Measurements from ENCODE around the gene SDC3. TPM values are rescaled to one million over a fixed set of nuclear protein-coding genes. Genes with fewer than 3 reads are reported as not detected.

Gene SDC3
- total RNA-seq, 1 donor from 2014 or later: 3.3 TPM

Other genes starting within 250 kb of the SDC3 start
- not detected for gene MATN1, start 185.2 kb downstream of the SDC3 start, total RNA-seq
- gene LAPTM5, start 151.0 kb downstream of the SDC3 start, total RNA-seq: 9.1 TPM
- 63.0 TPM for gene PUM1, start 157.0 kb upstream of the SDC3 start, total RNA-seq

Measured in esophagus mucosa (tissue), 1 donor.